Activated T-cell treated with anti-CD3 and anti-CD28 coated beads for 4 hours (primary cell): ENCODE results near the gene HOXC12.

Source experiments
- DNase-seq: peaks from one replicate; pipeline ENCODE4 v3.0.0-alpha.2; 2020

HOXC12 gene

GRCh38 chr12:53954694-53955035, at the start of gene HOXC12:
HOXC12 (plus strand) TSS chr12:53954903; CDS start chr12:53954930, 27 bp downstream.
- DNase-seq: no peak

DNA sequence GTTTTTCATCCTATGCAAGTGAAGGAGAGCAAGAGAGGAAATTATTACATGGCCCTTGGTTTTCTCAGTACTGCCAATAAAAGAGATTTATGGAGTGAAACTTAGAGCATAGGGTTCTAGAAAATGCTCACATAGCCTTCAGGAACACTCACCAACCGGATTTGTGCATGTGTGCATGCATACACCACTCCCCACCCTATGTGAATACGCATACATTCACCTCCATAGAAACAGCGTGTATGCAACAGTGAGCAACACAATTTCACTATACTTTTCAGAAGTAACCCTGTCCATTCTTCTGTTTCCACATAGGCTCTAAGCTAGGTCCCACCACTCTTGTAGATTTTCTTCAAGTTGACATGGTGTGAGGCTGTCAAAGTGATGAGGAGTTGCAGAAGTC, 47.6 kb upstream of the HOXC12 start:
- DNase-seq: no peak

GRCh38 chr12:53916788-53917655, 37.7 kb upstream of the HOXC12 start:
- no peak for DNase-seq

DNA sequence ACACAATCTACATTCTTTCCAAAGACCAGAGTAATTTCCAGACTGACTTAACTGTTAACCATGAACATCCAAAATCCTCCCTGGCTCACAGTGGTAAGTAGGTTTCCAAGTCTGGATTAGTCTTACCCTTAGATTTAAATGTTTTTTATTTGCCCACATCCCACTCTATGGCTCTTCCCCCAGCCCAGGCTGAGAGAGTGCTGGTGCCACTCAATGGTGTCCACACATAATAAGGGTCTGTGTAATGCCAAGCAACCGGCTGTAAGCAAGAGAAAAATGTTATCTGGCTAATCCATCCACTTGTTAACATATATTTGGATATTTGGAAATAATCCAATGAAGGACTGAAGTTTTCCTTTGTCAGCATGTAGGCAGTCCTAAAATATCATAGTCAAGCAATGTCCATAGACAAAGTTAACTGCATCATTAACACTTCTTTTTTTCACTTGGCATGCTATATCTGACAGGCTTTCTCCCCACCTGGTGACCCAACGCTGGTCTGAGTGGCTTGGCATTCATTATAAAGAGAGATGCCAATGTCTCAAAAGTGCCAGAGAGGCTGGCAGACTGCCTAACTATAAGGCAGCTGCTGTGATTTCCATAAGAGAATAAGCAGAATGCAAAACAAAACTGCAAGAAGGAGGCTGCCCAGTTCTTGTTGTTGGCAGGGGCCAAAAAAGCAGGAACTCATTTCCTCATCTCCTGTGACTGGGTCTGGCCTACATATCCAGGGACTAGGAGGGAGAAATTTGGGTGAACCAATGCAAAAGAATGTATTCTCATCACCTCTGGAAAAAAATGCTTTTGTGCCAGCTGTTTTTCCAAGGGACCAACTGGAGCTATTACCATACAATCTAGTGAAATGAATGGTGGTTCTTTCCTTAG, 29.9 kb upstream of the HOXC12 start:
- no peak for DNase-seq

DNA sequence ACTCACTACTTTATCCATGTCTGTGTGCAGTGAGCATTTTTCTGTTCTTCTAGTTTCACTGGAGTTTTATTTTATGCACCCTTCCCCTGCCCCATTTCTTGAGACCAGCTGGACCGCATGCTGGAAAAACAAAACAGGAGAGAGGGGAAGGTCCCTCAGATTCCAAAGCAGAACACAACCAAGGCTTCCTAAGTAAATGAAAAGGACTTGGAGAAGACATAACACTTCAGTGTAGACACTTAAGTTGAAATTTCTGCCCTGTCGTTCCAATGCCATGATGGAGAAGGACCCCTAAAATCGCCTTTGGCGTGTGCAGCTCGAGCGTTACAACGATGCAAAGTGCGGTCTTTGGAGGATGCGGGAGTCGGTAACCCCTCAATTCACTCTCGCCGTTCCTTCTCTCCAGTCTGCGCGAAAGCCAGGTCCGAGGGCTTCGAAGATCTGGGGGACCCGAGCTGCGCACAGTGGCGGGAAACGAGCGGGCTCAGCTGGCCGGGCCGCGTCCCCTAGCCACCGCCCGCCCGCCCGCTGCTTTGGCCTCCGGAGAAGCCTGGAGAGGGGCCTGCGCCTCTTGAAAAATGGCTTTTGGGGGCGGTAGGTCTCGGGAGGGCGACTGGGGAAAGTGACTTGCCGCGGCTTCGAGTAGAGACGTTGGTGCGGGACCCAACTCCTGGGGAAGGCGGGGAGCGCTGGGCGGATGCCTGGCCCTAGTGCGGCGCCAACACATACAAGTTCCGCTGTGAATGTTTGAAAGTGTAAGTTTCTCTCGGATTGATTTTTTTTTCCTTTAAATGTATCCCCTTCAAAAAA, 27.3 kb upstream of the HOXC12 start:
- no peak for DNase-seq

DNA sequence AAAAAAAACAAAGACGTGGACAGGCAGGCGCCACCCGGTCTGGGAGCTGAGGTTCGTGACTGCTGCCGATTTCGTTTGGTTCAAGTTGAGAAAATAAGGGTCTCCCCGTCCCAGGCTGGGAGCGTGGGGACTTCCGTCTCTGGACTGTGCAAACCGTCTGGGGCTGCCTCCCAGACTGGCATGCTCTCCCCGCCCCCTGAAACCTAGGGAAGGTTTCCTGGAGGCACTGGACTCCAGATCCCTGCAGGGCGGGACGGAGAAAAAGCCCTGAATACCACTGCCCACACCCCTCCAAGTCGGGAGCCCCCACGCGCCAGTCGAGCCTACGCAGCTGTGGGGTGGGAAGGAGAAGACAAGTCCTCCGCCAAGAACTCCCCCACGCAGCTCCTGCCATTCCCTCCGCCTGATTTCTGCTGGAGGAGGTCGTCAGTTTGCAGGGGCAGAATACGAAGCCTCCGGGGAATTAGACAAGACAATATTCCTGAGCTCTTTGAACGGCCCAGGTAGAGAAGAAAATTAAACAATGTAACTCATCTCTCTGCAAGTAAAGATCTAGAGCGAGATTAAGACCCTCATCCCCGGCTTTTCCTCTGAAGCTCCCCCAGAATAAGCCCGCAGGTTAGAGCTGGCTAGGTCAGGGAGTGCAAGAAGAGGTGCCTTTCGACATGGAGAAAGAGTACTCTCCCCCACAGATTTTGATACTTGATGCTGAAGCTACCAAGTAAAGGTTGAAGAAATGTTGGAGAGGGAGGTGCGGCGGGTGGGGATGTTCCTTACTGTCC, 26.5 kb upstream of the HOXC12 start:
- DNase-seq: no peak

DNA sequence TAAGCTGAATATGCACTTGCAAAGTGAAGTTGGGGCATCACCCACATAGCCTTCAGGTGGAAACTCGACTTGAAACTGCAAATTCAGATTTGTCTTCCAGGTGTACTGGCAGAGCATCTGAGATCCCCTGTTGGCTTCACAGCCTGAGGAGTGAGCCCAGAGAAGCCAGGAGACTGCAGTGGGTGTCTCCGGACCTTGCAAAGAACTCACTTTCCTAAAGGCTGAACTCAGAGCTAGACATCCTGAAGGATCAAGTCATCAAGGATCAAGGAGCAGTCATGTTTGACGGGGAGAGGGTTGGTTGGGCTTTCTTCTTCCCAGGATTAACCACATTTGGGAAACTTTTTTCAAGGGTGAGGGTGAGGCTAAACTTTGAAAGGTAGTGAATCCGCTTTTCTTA, 25.2 kb upstream of the HOXC12 start:
- DNase-seq: no peak

DNA sequence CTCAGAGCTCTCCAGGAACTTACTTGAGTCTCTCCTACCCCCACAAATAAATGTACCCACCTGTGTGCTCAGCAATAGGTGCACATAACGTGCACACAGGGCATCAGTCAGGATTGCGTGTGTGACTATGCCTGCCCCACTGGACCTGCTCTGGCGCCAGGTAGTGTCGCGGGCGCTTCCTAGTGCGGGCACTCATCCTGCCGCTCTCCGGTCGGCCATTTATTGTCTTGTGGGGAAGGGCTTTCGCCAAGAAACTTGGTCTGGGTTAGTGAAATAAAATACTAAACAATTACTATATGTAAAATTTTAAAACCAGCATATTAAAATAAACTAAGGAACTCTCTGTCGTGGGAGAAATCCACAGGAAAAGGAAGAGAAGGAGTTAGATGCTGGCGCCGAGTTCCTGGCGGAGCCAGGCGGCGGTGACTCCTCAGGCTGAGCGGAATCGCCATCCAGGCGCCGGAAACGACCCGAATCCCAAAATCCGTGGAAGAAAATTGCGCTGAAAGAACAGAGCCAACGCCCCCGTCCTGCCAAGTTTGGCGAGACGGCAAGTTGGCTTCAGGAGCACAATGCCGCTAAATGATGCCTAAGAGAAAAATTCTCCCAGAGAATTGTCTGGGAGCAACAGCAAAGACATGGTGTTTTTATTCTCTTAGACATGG, 24.0 kb upstream of the HOXC12 start:
- DNase-seq: no peak

DNA sequence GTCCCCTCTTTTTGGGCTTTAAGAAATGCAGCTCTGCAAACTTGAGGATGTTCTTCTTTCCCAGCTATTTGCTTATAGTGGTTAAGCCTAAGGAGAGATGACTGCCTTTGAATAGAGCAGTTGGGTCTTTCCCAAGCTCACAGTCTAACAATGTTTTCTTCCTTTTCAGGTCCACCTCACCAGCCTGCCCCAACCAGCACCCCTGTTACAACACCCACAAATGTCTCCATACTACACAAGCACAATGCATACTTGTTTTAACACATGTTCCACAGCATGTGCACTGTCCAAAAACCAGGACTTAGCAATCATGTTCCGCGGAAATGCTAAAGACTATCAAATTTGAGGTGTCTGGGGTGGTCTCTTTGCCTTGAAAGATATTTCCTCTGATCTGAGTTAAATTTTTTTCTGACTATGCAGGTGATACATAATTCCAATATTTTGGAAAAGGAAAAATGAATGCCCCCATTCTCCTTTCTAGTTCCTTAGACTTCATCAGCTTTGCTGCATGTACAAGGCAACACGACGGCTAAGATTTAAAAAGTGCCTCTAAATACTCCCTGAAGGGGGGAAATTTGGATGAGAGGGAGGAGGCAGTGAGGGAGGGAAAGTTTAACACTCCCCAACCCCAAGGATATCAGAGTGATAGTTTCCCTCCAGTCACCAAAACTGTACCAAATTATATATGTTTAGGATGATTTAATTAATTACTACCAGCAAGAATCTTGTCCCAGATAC, 22.7 kb upstream of the HOXC12 start:
- no peak for DNase-seq

DNA sequence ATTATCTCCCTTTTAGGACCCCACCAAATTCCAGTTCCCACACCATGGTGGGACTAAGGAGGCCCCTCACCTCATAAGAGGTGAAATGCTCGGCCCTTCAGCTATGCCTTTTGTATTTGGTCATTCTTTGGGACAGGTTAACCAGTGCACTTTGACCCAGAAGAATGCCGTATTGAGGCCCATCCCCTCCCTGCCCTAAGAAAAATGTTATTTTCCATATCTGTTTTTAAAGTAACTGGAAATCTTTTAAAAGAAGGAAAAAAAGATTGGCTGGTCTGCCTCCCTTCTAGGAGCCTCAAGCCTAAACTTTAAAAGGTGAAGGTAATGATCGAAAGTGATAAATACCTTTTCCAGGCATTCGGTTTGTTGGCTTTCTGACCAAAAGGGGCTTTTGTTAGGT, 21.8 kb upstream of the HOXC12 start:
- no peak for DNase-seq

- DNase-seq: no peak
These were observed 19.0 kb upstream of the HOXC12 start for GRCh38 chr12:53935383-53936341.

GRCh38 chr12:53937099-53937498, 17.6 kb upstream of the HOXC12 start:
- DNase-seq: no peak

- no peak for DNase-seq
These were observed 16.9 kb upstream of the HOXC12 start for GRCh38 chr12:53937596-53938325.

DNA sequence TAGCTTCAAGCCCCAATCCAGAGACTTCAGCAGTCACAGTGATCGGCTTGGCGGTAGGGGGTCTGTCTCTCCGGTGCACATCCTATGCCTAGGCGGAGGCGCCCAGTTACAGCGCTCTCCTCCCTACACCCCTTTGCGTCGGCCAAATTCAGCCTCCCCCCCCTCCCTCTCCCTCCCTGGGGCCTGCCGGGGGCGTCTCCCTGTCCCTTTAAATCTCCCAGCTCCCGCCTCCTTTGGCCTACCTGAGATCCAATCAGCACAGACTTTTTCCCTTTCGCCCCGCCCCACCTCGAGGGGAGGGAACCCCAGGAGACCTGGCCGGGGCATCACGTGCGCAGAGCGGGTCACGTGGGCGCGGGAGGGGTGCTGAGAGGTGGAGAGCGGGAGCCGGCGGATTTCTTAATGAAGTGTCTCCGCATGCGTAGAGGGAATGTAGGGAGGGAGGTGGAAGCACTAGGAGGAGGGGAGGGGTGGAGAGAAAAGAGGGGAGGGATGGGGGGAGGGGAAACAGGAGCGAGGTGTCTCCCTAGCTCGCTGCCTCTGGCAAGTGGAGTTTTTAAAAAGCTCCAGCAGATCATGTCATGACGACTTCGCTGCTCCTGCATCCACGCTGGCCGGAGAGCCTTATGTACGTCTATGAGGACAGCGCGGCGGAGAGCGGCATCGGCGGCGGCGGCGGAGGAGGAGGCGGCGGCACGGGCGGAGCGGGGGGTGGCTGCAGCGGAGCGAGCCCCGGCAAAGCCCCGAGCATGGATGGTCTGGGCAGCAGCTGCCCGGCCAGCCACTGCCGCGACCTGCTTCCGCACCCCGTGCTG, 16.2 kb upstream of the HOXC12 start, which contains the start of gene HOXC13:
Gene HOXC13 (plus strand): TSS at position 506 of the 815 bp plus-strand sequence. CDS start 76 bp downstream, at position 582.
- DNase-seq: no peak

- no peak for DNase-seq
These were observed 15.3 kb upstream of the HOXC12 start for GRCh38 chr12:53939141-53940108.

DNA sequence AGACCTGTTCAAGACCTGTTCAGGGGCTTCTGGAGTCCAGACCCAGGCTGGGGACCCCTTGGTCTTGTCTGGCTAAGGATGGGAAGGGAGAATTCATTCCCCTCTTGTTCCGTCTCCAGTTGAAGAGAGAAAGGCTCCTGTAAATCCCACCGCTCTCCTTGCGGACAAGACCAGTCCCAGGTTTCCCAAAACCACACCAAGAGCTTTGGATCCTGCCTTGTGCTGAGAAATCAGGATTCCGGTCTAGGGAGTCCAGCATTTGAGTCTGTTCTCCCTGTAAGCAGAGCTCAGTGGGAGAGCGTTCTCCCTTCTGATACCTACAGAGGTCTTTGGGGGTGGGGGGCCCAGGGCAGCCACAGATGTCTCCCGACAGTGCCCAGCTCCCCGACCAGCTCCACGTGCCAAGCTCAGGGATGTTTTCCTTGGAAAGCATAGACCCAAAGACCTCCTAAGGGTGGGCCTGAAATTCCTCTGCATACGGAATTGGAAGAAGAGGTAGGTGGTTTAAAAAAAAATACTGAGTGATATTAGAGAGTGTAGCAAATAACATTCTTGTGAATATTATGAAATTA, 14.2 kb upstream of the HOXC12 start:
- DNase-seq: no peak
